Body of pancreas (tissue), 4 donors: ENCODE results near the gene ZDHHC5.

Experiments
- CTCF ChIP-seq, 7 experiments: fragments of 450-650 bp in 4 of 7; fragments of 200-600 bp in 3 of 7; sonication (generic) in 3 of 7; IDR thresholded peaks; one replicate each; pipeline ENCODE4 v1.5.1; 2016 to 2019; ENCODE audit warnings: antibody characterized with exemption in 7 of 7
- POLR2A ChIP-seq, 3 donors: fragments of 450-650 bp; IDR thresholded peaks; one replicate each; pipeline ENCODE4 v1.6.1; 2016; ENCODE audit warnings: antibody characterized with exemption in 3 of 3, mild to moderate bottlenecking in 2 of 3

GRCh38 chr11:57620467-57620866 is 47.4 kb upstream of the ZDHHC5 start:
- no peak for TF ChIP-seq CTCF (IDR thresholded peaks at IDR 0.05)
- TF ChIP-seq POLR2A (IDR thresholded peaks at IDR 0.05), result no peak
